ENCODE data around the gene KCNG4. TPM values are rescaled to one million over a fixed set of nuclear protein-coding genes. Genes with fewer than 3 reads are reported as not detected.

Gene KCNG4
- total and polyA plus RNA-seq, 2 of the 8 experiments (the other 6 are each of a cell fraction or from before 2014, with no cell fraction given): not detected

- H4K20me1 ChIP-seq (replicated peaks in 1 of 2; ENCODE audit: control insufficient read depth in 1 of 2, insufficient read depth in 2 of 2, low read length in 2 of 2): no peaks in the 10 kb centered on the region
- no peak overlapping the region for H2AK5ac ChIP-seq (ENCODE audit: low read depth, low read length)
- H2BK120ac ChIP-seq (replicated peaks; ENCODE audit: low read depth, low read length): no peak overlapping the region
- H3K79me2 ChIP-seq (ENCODE audit: control insufficient read depth in 1 of 2, insufficient read depth in 2 of 2, low read length in 2 of 2): no peaks in the 10 kb centered on the region
- no peaks in the 10 kb centered on the region for H3K9me3 ChIP-seq (ENCODE audit: insufficient read depth in 2 of 2, low read depth in 1 of 2, low read length in 1 of 2)
- no peak overlapping the region for H2BK5ac ChIP-seq (ENCODE audit: low read depth, low read length)
- TF ChIP-seq E2F6 (IDR thresholded peaks at IDR 0.05) (no peak), NRF1 (IDR thresholded peaks at IDR 0.05; ENCODE audit: low read depth, low read length) (no peak), KDM4A (IDR thresholded peaks at IDR 0.05; ENCODE audit: low read depth, low read length, severe bottlenecking) (no peak), TAF1 (IDR thresholded peaks at IDR 0.05; ENCODE audit: low read depth, low read length) (no peak), BACH1 (IDR thresholded peaks at IDR 0.05; ENCODE audit: low read length) (no peak), PHF8 (conservative IDR thresholded peaks at IDR 0.05; ENCODE audit: low read depth, low read length) (no peak), SP2 (IDR thresholded peaks at IDR 0.05; ENCODE audit: low read length) (no peak)
- WGBS, 2 experiments (ENCODE audit: extremely low coverage in 1 of 2, insufficient coverage in 1 of 2, insufficient read length in 1 of 2, insufficient replicate concordance in 2 of 2, low coverage in 1 of 2, low lambda C conversion rate in 2 of 2, missing lambda C conversion rate in 1 of 2): 77% methylated on average over 6 of the region's 6 CpGs; no CpG with 5 or more reads in 1 of the 2 experiments
- no peak overlapping the region for H3K27ac ChIP-seq (ENCODE audit: low read depth, low read length)
- H2BK15ac ChIP-seq (ENCODE audit: low read length): no peak overlapping the region
- H3K18ac ChIP-seq (ENCODE audit: extremely low read depth, low read length): no peak overlapping the region
- H3K9ac ChIP-seq (replicated peaks in 1 of 4; ENCODE audit: extremely low read depth in 1 of 4, low read depth in 3 of 4, low read length in 3 of 4): no peak overlapping the region
- no peak overlapping the region for H3K14ac ChIP-seq (ENCODE audit: insufficient read length)
- no peak overlapping the region for H3K4ac ChIP-seq (replicated peaks; ENCODE audit: insufficient read length, low read depth, low read length)
- H4K8ac ChIP-seq (ENCODE audit: extremely low read depth, insufficient read depth, low read length): no peak overlapping the region
- POLR2A ChIA-PET (ENCODE audit: partially characterized antibody): interaction anchor here (0.9 to 1.1 kb wide), 2 partner anchors 24 to 195 kb away, joined by 3 read pairs; no protein-coding TSS in a partner anchor
- no peak for FAIRE-seq
- no peak overlapping the region for H4K5ac ChIP-seq (ENCODE audit: insufficient read length, low read depth, low read length)
- H3K23ac ChIP-seq (ENCODE audit: insufficient read length): no peak overlapping the region
- no peak overlapping the region for H3K4me3 ChIP-seq (ENCODE audit: extremely low read depth in 1 of 4, insufficient read depth in 2 of 4, low read depth in 3 of 4, low read length in 4 of 4)
- peaks cover 0 to 3% (median 1%) of the 10 kb centered on the region in 4 experiments; a peak in 3 of 7 replicates for H3K4me1 ChIP-seq (replicated peaks in 1 of 4; ENCODE audit: control insufficient read depth in 3 of 4, insufficient read depth in 4 of 4, low read length in 3 of 4)
- no peaks in the 10 kb centered on the region for H3K36me3 ChIP-seq (ENCODE audit: control insufficient read depth in 2 of 4, insufficient read depth in 4 of 4, low read length in 3 of 4)
- H2BK20ac ChIP-seq (ENCODE audit: low read length): no peak overlapping the region
- no peak overlapping the region for H3K4me2 ChIP-seq (ENCODE audit: insufficient read depth in 1 of 2, low read depth in 2 of 2, low read length in 2 of 2)
- DNase-seq (ENCODE audit: low read depth in 1 of 2, low spot score in 2 of 2): no peak
- H2BK12ac ChIP-seq (ENCODE audit: low read depth, low read length): no peak overlapping the region
- H3K56ac ChIP-seq (replicated peaks; ENCODE audit: insufficient read length, low read depth, low read length): no peak overlapping the region
- CTCF ChIA-PET (ENCODE audit: partially characterized antibody): interaction anchor here (0.8 to 1.1 kb wide), 4 partner anchors 43 to 268 kb away, joined by 3 to 5 read pairs (median 3); no protein-coding TSS in a partner anchor
- no peaks in the 10 kb centered on the region for H3K23me2 ChIP-seq (ENCODE audit: low read depth, low read length)
- H3K27me3 ChIP-seq (replicated peaks in 1 of 4; ENCODE audit: control insufficient read depth in 3 of 4, extremely low read depth in 1 of 4, insufficient read depth in 3 of 4, low read length in 3 of 4): no peaks in the 10 kb centered on the region
- H4K91ac ChIP-seq (replicated peaks; ENCODE audit: insufficient read length, low read length): no peak overlapping the region
- H3K79me1 ChIP-seq (ENCODE audit: low read depth, low read length): no peaks in the 10 kb centered on the region
- H2AFZ ChIP-seq (ENCODE audit: low read length): peak overlapping the region; percentile 74
Observed at GRCh38 chr16:84218956-84219355, 20.9 kb downstream of the KCNG4 start.

Data from H1 (cell line).